IPS-20b (cell line): Measurements from ENCODE around the gene SLC25A44.
"Not testable (repeated sequence)": the region's sequence is repeated elsewhere in the genome, so short reads cannot be mapped to it uniquely, and the experiment has no call there.

Experiments
- H3K27ac ChIP-seq: one replicate; pipeline ENCODE4 v1.5.1; 2013; ENCODE audit warnings: low read length
- H3K27me3 ChIP-seq: 2 replicates; pipeline ENCODE4 v1.6.1; 2013; ENCODE audit warnings: mild to moderate bottlenecking, low read length, inconsistent platforms; ENCODE audit not compliant: insufficient read depth
- H3K36me3 ChIP-seq: 2 replicates; pipeline ENCODE4 v1.6.1; 2013; ENCODE audit warnings: low read depth, mild to moderate bottlenecking, inconsistent platforms, low read length, moderate library complexity; ENCODE audit not compliant: insufficient read depth
- H3K4me1 ChIP-seq: 2 replicates; pipeline ENCODE4 v1.6.1; 2013; ENCODE audit warnings: mild to moderate bottlenecking, control low read depth, inconsistent platforms, low read length, moderate library complexity; ENCODE audit not compliant: insufficient read depth
- H3K4me3 ChIP-seq: 2 replicates; pipeline ENCODE4 v1.5.1; 2013; ENCODE audit warnings: mild to moderate bottlenecking, low read length, inconsistent platforms
- H3K9ac ChIP-seq: 2 replicates; pipeline ENCODE4 v1.6.1; 2013; ENCODE audit warnings: low read depth, mild to moderate bottlenecking, inconsistent platforms, low read length, moderate library complexity
- H3K9me3 ChIP-seq: 2 replicates; pipeline ENCODE4 v1.6.1; 2013; ENCODE audit warnings: mild to moderate bottlenecking, low read depth, low read length, inconsistent platforms; ENCODE audit not compliant: insufficient read depth

SLC25A44 gene

DNA sequence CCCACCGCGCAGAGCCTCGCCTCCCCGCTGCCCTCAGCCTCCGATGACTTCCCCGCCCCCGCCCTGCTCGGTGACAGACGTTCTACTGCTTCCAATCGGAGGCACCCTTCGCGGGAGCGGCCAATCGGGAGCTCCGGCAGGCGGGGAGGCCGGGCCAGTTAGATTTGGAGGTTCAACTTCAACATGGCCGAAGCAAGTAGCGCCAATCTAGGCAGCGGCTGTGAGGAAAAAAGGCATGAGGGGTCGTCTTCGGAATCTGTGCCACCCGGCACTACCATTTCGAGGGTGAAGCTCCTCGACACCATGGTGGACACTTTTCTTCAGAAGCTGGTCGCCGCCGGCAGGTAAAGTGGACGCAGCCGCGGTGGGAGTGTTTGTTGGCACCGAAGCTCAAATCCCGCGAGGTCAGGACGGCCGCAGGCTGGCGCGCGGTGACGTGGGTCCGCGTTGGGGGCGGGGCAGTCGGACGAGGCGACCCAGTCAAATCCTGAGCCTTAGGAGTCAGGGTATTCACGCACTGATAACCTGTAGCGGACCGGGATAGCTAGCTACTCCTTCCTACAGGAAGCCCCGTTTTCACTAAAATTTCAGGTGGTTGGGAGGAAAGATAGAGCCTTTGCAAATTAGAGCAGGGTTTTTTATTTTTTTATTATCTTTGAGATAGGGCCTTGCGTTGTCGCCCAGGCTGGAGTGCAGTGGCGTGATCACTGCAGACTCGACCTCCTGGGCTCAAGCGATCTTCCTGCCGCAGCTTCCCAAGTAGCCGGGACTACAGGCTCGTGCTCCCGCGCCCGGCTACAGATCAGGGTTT lies 19.1 kb downstream of the SLC25A44 start, which contains the start of gene PMF1:
PMF1 (plus strand) TSS at position 175 of the 811 bp plus-strand sequence; CDS start at position 184, 9 bp downstream.
- Histone ChIP-seq H3K27ac (peak within 1 kb of the TSS; percentile 99), H3K27me3 (no peaks in the 10 kb centered on the region), H3K36me3 (peaks cover 33% of the 10 kb centered on the region), H3K4me1 (peaks cover 11% of the 10 kb centered on the region; the same call in 1 of the 2 replicates), H3K4me3 (peak within 1 kb of the TSS; percentile 94), H3K9ac (peak within 1 kb of the TSS; percentile 98), H3K9me3 (no peaks in the 10 kb centered on the region)

DNA sequence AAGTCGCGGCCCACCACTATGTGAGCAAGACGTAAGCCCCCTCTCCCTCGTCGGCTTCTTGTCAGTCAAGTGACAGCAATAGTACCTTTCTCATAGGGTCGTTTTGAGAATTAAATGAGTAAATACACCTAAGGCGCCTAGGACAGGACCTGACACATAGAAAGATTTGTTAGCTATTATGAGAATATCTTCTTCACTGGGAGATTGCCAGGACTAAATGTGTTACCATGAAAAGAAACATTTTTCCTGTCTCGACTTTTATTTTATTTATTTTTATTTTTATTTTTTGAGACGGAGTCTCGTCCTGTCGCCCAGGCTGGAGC lies 19.7 kb downstream of the SLC25A44 start:
- H3K36me3 ChIP-seq: peaks cover 30% of the 10 kb centered on the region
- H3K27ac ChIP-seq: peak overlapping the region; percentile 99
- peak overlapping the region; percentile 98 for H3K9ac ChIP-seq
- no peaks in the 10 kb centered on the region for H3K27me3 ChIP-seq
- H3K4me3 ChIP-seq: peak overlapping the region; percentile 94
- H3K9me3 ChIP-seq: no peaks in the 10 kb centered on the region
- H3K4me1 ChIP-seq: peaks cover 9% of the 10 kb centered on the region; the same call in 1 of the 2 replicates

DNA sequence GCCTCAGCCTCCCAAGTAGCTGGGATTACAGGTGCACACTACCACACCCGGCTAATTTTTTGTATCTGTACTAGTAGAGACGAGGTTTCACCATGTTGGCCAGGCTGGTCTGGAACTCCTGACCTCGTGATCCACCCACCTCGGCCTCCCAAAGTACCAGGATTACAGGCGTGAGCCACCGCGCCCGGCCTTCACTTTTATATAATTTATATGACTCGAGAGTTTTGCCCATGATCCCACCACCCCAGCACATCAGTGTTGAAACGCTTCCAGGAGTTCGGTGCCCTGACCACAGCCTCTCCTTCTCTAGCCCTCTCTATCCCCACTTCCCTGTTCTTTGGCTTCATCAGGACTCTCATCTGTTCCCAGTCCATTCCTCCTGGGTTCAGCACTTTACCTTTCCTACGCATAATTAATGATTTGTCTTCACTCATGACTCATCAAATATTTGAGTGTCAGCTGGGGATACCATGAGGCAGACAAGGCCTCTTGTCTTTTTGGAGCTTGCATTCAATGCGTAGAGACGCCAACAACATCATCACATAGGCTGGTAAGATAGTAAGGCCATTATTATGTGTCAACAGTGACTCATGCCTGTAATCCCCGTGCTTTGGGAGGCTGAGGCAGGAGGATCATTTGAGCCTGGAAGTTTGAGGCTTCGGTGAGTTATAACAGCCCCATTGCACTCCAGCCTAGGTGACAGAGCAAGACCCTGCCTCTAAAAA lies 20.3 kb downstream of the SLC25A44 start:
- Histone ChIP-seq H3K27me3 (no peaks in the 10 kb centered on the region), H3K9me3 (no peaks in the 10 kb centered on the region), H3K27ac (peak overlapping the region; percentile 7), H3K4me1 (peaks cover 6% of the 10 kb centered on the region; the same call in 1 of the 2 replicates), H3K4me3 (peak overlapping the region; percentile 94; the same call in 1 of the 2 replicates), H3K9ac (peak overlapping the region; percentile 20; the same call in 1 of the 2 replicates), H3K36me3 (peaks cover 28% of the 10 kb centered on the region)

DNA sequence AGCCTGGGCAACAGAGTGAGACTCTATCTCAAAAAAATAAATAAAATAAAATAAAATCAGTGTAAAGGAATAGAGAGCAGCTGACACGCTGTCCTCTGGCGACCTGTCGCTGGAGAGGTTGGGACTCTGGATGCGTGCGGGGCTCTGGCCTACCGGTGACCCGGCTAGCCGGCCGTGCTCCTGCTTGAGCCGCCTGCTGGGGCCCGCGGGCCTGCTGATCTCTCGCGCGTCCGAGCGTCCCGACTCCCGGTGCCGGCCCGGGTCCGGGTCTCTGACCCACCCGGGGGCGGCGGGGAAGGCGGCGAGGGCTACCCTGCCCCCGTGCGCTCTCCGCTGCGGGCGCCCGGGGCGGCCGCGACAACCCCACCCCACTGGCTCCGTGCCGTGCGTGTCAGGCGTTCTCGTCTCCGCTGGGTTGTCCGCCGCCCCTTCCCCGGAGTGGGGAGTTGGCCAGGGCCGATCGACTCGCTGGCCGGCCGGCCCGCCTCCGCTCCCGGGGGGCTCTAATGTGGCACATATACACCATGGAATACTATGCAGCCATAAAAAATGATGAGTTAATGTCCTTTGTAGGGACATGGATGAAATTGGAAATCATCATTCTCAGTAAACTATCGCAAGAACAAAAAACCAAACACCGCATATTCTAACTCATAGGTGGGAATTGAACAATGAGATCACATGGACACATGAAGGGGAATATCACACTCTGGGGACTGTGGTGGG lies 22.6 kb downstream of the SLC25A44 start:
- H3K4me1 ChIP-seq, H3K9me3 ChIP-seq, H3K27ac ChIP-seq, H3K9ac ChIP-seq, H3K4me3 ChIP-seq, H3K27me3 ChIP-seq: not testable (repeated sequence)
- peaks cover 27% of the 10 kb centered on the region for H3K36me3 ChIP-seq

DNA sequence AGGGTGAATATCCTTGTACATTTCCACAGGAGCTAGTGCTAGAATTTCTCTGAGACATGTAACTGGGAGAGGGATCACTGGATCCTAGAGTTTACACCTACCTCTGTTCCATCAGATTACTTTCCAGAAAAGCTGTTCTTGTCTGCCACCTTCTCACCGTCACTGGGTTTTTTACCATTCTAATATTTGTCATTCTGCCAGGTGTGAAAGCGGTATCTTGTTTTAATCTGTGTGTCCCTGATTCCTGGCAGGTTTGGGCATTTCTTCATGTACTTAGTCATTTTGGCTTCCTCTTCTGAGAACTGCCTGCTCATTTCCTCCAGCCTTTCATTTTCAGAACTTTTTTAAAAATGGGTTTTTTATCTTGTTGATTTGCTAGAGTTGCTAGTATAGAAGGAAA lies 24.0 kb downstream of the SLC25A44 start:
- H3K27ac ChIP-seq: no peak overlapping the region
- no peak overlapping the region for H3K9ac ChIP-seq
- H3K27me3 ChIP-seq: no peaks in the 10 kb centered on the region
- no peaks in the 10 kb centered on the region for H3K9me3 ChIP-seq
- H3K4me1 ChIP-seq: no peaks in the 10 kb centered on the region
- peaks cover 40% of the 10 kb centered on the region for H3K36me3 ChIP-seq
- no peak overlapping the region for H3K4me3 ChIP-seq

DNA sequence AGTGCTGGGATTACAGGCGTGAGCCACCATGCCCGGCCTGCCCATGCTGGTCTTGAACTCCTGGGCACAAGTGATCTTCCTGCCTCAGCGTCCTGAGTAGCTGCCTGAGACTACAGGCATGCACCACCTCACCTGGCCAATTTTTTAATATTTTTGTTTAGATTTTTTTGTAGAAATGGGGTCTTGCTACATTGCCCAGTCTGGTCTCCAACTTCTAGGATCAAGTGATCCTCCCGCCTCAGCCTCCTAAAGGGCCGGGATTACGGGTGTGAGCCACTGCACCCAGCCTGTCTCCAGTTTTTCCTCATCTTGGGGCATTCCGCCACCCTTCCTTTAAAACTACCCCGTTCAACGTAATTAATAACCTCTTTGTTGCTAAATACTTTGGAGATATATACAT lies 26.3 kb downstream of the SLC25A44 start:
- Histone ChIP-seq H3K4me3 (no peak overlapping the region), H3K9me3 (no peaks in the 10 kb centered on the region), H3K4me1 (no peaks in the 10 kb centered on the region), H3K9ac (no peak overlapping the region), H3K36me3 (peaks cover 46% of the 10 kb centered on the region), H3K27me3 (no peaks in the 10 kb centered on the region), H3K27ac (no peak overlapping the region)

DNA sequence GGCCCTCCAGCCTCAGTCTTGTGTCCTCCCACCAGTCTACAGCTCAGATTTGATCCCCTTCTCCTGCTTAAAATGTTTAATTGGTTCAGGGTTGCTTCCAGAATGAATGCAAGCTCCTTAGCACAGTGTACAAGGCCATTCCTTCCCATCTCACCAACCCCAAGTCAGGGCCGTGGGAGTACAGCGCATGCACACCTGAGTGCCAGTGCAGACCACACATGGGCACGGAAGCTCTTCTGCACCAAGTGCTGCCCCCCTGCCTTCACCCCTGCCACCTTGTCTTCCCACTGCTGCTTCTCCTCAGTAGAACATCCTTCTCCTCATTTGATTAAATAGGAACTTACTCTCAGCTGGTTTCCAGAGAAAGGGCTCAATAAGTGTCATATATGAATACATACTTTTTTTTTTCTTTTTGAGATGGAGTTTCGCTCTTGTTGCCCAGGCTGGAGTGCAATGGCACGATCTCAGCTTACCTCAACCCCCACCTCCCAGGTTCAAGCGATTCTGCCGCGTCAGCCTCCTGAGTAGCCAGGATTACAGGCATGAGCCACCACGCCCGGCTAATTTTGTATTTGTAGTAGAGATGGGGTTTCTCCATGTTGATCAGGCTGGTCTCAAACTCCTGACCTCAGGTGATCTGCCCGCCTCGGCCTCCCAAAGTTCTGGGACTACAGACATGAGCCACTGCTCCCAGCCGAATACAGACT lies 28.2 kb downstream of the SLC25A44 start:
- Histone ChIP-seq H3K27ac (no peak overlapping the region), H3K9ac (no peak overlapping the region), H3K36me3 (peaks cover 57% of the 10 kb centered on the region)

DNA sequence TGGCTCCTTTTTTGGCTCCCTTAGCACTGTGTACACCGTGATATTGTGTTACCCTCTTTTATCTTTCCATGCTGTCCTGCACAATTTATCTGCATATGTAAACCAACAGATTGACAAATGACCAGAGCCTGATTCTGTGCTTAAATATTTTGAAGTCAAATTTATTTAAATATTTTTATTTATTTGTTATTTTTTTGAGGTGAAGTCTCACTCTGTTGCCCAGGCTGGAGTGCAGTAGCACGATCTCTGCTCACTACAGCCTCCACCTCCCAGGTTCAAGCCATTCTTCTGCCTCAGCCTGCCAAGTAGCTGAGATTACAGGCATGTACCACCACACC lies 31.7 kb downstream of the SLC25A44 start:
- H3K4me3 ChIP-seq: no peak overlapping the region
- no peaks in the 10 kb centered on the region for H3K9me3 ChIP-seq
- H3K9ac ChIP-seq: no peak overlapping the region
- H3K27ac ChIP-seq: no peak overlapping the region
- no peaks in the 10 kb centered on the region for H3K27me3 ChIP-seq
- peaks cover 65% of the 10 kb centered on the region for H3K36me3 ChIP-seq
- no peaks in the 10 kb centered on the region for H3K4me1 ChIP-seq

More for the DNA sequence above, 28.2 kb downstream of the SLC25A44 start:
- no peak overlapping the region for H3K4me3 ChIP-seq
- no peaks in the 10 kb centered on the region for H3K4me1 ChIP-seq
- no peaks in the 10 kb centered on the region for H3K9me3 ChIP-seq
- H3K27me3 ChIP-seq: no peaks in the 10 kb centered on the region

DNA sequence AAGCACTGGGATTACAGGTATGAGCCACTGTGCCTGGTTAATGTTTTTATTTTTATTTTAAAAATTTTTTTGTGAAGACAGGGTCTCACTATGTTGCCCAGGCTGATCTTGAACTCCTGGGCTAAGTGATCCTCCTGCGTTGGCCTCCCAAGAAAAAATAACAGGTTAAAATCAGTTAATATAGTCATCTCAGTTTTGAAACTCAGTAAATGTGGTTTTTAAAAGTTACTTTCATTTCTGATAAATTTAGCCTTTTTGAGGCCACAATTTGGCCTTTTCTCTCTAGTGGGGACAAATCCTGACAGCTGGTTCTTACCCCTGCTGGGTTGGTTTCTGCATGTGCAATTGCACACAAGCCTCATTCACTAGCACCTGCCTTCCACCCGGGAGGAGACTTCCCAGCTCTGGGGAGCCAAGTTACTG lies 32.2 kb downstream of the SLC25A44 start:
- H3K4me3 ChIP-seq: no peak overlapping the region
- H3K9me3 ChIP-seq: no peaks in the 10 kb centered on the region
- no peaks in the 10 kb centered on the region for H3K4me1 ChIP-seq
- no peak overlapping the region for H3K9ac ChIP-seq
- H3K36me3 ChIP-seq: peaks cover 60% of the 10 kb centered on the region
- no peaks in the 10 kb centered on the region for H3K27me3 ChIP-seq
- H3K27ac ChIP-seq: no peak overlapping the region

DNA sequence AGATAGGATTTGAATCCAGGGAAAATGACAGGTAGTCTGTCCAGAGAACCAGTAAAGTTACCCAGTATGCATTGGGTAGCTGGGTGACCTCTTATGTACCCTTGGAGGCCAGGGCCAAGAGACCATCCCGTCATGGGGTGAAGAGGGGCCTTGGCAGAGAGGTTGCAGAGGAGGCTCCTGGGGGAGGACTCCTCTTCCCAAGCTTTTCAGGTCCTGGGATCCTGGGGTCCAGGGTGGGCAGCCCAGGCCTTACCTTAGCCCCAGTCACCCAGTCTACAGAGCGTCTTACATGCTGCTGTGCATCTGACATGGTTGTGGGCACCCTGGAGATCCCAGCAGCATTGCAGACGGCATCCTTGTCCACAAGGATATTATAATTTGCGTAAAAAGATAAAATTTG lies 32.9 kb downstream of the SLC25A44 start:
- Histone ChIP-seq H3K27ac (no peak overlapping the region), H3K4me3 (no peak overlapping the region), H3K9ac (no peak overlapping the region), H3K36me3 (peaks cover 53% of the 10 kb centered on the region), H3K9me3 (no peaks in the 10 kb centered on the region), H3K4me1 (no peaks in the 10 kb centered on the region), H3K27me3 (no peaks in the 10 kb centered on the region)

DNA sequence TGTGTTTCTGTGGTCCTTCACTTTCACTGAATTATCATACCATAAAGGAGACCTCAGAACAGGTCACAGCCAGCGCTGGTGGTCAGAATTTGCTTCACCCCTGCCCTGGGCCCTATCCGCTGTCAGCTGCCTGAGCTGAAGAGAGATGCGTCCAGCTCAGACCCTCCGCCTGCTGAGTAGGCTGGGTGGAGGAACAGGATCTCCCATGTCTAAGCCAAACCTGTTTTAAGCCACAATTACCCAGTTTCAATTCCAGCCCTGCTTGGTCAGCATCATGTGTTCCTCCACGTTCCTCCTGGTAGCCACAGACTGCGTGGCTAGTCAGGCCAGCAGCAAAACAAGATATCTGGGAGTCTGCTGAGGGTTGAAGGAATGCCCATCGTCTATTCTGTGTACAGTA lies 34.6 kb downstream of the SLC25A44 start:
- H3K4me3 ChIP-seq: no peak overlapping the region
- no peaks in the 10 kb centered on the region for H3K4me1 ChIP-seq
- H3K36me3 ChIP-seq: peaks cover 49% of the 10 kb centered on the region
- no peaks in the 10 kb centered on the region for H3K27me3 ChIP-seq
- no peaks in the 10 kb centered on the region for H3K9me3 ChIP-seq
- no peak overlapping the region for H3K27ac ChIP-seq
- no peak overlapping the region for H3K9ac ChIP-seq
